Measurements from ENCODE around the gene BLOC1S3. TPM values are rescaled to one million over a fixed set of nuclear protein-coding genes. Genes with fewer than 3 reads are reported as not detected.

BLOC1S3 gene
- total RNA-seq, 1 donor from 2014 or later, result 11.5 TPM

DNA sequence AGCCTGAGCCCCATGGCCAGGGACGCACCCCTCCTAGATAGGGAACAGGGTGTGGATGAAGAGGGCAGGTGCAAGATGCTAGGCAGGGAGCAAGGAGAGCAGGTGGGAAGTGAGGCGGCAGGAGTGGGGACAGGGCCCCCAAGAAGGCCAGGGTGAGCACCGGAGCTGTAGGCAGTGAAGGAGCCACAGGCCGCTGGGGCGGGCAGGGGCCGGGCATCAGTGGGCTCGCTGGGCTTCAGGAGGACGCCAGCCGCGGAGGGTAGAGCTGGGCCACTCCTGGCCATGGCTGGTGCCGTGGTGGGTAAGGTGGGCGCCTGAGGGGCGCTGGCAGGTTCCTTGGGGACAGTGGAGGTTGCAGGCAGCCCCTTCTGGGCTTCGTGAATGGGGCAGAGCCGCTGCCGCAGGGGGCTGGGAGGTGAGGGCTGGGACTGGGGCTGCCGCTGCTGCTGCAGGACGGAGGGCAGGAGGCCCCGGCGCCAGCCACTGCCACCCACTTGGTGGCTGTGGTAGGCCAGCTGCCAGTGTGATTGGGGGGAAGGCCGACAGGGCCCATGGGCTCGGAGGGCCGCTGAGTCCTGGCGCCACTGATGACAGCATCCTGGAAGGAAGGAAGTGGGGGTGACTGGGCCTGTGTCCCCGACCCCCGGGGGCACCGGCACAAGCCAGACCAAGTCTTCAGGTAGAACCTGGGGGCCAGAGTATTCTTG is 19.9 kb upstream of the BLOC1S3 start:
- TF ChIP-seq, protein P1, sequence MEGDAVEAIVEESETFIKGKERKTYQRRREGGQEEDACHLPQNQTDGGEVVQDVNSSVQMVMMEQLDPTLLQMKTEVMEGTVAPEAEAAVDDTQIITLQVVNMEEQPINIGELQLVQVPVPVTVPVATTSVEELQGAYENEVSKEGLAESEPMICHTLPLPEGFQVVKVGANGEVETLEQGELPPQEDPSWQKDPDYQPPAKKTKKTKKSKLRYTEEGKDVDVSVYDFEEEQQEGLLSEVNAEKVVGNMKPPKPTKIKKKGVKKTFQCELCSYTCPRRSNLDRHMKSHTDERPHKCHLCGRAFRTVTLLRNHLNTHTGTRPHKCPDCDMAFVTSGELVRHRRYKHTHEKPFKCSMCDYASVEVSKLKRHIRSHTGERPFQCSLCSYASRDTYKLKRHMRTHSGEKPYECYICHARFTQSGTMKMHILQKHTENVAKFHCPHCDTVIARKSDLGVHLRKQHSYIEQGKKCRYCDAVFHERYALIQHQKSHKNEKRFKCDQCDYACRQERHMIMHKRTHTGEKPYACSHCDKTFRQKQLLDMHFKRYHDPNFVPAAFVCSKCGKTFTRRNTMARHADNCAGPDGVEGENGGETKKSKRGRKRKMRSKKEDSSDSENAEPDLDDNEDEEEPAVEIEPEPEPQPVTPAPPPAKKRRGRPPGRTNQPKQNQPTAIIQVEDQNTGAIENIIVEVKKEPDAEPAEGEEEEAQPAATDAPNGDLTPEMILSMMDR (conservative IDR thresholded peaks at IDR 0.05; ENCODE audit: low read depth, low read length), result no peak
- no peak for DNase-seq (ENCODE audit: low read depth)
- no peak overlapping the region for H3K4me3 ChIP-seq (ENCODE audit: low read depth, low read length)

DNA sequence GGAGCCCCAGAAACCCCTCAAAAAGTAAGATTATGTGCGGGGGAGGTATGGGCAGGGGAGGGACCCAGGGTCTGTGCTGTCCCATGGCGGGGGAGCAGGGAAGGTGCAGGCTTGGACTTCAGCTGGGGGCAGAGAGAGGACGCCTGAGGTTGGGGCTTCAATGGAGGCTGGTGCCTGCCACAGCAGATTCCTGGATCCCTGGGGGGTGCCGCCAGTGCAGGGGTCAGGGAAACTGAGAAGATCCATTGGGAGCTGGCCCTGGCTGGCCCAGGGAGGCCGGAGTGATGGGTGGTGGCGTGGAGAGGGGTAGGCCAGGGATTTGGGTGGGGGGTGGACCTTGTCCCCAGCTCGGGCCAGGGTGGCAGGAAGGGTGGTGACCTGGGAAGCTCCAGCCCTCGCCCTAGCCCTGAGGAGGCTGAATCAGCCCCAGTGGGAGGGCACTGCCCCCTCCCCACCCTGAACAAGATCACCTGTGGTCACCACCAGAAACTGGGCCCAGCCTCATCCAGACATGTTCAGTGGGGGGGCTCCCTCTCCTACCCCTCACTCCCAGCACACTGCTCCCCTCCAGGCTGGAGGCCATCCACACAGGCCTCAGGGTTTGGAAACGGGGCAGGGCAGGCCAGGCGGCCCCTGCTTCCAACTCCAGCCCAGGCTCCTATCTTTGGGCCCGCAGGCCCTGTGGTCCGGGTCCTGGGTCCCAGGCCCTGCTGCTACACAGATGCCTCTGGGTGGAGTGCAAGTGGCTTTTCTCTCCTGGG is 19.2 kb upstream of the BLOC1S3 start:
- TF ChIP-seq, protein P1 (conservative IDR thresholded peaks at IDR 0.05; ENCODE audit: low read depth, low read length), result no peak
- no peak for DNase-seq (ENCODE audit: low read depth)

DNA sequence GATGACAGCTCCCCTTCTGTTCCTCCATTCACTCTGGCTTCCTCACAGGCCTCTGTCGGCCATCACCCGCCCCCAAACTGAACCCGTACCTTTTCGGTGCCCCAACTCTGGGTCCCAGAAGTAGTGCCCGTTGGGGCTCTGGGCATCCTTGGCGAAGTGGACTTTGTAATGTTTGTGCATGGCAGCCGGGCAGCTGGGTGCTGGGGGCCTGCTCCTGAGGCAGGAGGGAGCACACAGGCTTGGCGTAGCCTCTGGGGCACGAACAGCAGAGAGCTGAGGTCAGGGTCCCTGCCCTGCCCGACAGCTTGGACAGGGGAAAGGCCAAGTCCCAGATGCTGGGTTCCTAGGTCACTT is 18.6 kb upstream of the BLOC1S3 start:
- TF ChIP-seq, protein P1 (conservative IDR thresholded peaks at IDR 0.05; ENCODE audit: low read depth, low read length), result no peak
- DNase-seq (ENCODE audit: low read depth), result no peak
- no peak overlapping the region for H3K4me3 ChIP-seq (ENCODE audit: low read depth, low read length)

More for the DNA sequence above, 19.2 kb upstream of the BLOC1S3 start:
- H3K4me3 ChIP-seq (ENCODE audit: low read depth, low read length), result no peak overlapping the region

DNA sequence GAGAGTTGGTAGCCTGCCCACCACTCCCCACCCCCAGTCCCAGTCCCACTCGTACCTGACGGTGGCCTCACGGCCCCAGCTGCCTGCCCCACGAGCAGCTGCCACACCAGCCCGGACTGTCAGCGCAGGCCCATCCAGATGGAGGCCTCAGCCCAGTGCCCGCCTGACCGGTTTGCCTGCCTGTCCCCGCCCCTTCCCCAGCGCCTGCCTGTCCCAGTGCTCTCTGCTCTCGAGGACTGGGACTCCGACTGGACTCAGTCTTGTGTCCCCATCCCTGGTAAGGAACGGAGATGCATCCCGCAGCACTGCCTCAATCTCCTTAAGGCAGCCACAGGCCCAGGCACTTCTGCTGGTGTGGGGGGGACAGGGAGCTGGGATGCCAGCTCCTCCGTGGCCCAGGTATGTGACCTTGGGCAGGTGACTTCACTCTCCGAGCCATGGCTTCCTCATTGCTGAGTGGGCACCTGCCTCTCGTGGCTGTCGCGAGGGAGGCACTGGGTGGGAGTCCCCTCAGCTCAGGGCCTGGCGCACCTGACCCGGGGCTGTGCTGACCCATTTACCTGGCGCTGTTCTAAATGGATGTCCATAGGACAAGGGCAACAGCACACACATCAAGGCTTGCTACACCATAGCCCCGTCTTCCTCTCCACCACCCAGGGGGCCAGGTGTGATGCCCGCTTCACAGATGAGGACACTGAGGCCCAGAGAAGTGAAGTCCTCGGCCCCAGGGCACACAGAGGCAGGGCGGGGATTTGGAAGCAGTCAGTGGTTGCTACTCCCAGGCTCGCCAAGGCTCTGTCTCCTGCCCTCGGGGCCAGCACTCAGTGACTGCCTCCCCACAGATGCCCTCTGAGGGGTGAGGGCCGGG is 17.5 kb upstream of the BLOC1S3 start, which contains the start of gene NKPD1:
TSS of gene NKPD1 (minus strand) at position 113 of the 868 bp plus-strand sequence. CDS start 832 bp downstream, outside the sequence.
- H3K4me3 ChIP-seq (ENCODE audit: low read depth, low read length), result no peak within 1 kb of the TSS
- DNase-seq (ENCODE audit: low read depth), result no peak
- TF ChIP-seq, protein P1 (conservative IDR thresholded peaks at IDR 0.05; ENCODE audit: low read depth, low read length), result no peak

DNA sequence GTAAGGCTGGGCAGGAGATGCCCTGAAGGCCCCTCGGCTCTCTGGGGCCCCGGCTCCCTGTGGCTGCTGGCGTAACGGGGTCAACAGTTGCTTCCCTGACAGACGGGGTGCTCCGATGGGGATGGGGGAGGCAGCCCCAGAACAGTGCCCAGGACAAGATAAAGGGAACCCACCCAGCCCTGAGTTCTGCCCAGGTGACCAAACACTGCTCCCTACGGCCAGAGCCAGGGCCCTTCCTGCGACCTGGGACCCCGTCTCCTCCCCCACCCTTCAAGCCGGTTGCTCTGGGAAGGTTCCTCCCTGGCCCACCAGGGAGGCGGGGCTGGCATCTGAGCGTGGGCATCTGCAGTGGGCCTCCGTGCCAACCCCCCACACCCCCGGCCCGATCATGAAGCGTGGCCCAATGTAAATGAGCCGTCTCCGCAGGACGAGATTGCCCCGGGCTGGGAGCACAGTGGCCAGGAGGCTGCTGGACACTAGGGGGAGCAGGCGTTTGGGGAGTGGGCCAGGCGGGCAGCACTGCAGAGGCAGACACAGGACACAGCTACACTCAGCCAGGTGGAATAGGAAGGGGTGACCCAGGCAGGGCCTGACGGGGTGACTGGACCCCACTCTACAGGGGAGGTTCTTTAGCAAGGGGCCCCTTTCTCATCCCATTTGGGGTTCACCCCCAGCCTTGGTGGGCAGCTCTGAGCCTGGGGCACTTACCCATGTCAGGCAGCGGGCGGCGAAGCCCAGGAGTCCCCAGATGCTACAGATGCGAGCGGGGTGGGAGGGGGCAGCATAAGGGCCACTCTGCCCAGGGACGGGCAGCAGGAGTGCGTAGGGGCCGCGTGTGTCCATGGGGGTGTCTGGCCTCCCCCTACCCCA is 16.6 kb upstream of the BLOC1S3 start:
- TF ChIP-seq, protein P1 (conservative IDR thresholded peaks at IDR 0.05; ENCODE audit: low read depth, low read length), result peak; percentile 71
- no peak overlapping the region for H3K4me3 ChIP-seq (ENCODE audit: low read depth, low read length)
- no peak for DNase-seq (ENCODE audit: low read depth)

DNA sequence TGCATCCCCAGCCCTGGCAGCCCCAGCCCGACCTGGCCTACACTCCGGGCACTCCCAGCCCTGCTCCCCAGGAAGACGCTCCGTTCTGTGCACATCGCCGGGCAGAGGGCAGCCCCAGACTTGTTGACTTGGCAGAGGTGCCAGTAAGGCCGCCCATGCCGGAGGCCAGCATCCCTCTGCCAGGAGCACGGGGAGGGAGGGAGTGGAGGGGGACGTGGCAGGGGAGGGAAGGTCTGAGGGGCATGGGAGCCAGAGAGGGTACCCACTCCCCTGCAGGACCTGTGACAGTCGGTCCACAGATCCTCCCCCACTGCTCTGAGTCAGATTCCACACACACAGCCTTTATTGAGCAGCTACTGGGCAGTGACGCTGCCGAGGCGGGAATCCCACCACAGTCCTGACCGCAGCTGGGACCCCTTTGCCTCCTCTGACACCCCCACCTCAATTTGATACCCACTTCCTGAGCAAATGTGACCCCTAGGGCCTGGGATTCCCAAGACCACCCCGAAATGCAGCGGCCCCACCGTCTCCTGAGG is 15.9 kb upstream of the BLOC1S3 start:
- DNase-seq (ENCODE audit: low read depth), result no peak
- TF ChIP-seq, protein P1 (conservative IDR thresholded peaks at IDR 0.05; ENCODE audit: low read depth, low read length), result no peak
- H3K4me3 ChIP-seq (ENCODE audit: low read depth, low read length), result no peak overlapping the region
